Activated CD8-positive, alpha-beta T cell treated with anti-CD3 and anti-CD28 coated beads for 36 hours (primary cell): ENCODE results near the gene IL10RB. TPM values are rescaled to one million over a fixed set of nuclear protein-coding genes. Genes with fewer than 3 reads are reported as not detected.

ENCODE experiments used
- ATAC-seq: fragments of 200-7000 bp; cut with Tn5 transposase; one replicate; pipeline ENCODE4 v1.10.0; 2021; ENCODE audit warnings: mild to moderate bottlenecking, moderate library complexity
- CTCF ChIA-PET: fragments of 350-600 bp; sonication (Branson Sonifier 250); formaldehyde crosslinking; loops from one replicate; lab custom pipeline; 2021; ENCODE audit warnings: antibody characterized with exemption; lab: Charles Lee
- POLR2A ChIA-PET: fragments of 350-600 bp; sonication (Branson Sonifier 250); formaldehyde crosslinking; loops from one replicate; lab custom pipeline; 2021; ENCODE audit warnings: antibody characterized with exemption; lab: Charles Lee
- DNase-seq: peaks from one replicate; pipeline ENCODE4 v3.0.0-alpha.2; 2020
- H3K27ac Mint-ChIP-seq: one replicate; pipeline ENCODE4 v1.8.0; 2021; ENCODE audit warnings: mild to moderate bottlenecking, mixed read lengths
- H3K27me3 Mint-ChIP-seq: one replicate; pipeline ENCODE4 v1.8.0; 2021; ENCODE audit warnings: mixed read lengths
- H3K36me3 Mint-ChIP-seq: one replicate; pipeline ENCODE4 v1.8.0; 2021; ENCODE audit warnings: low read depth, mixed read lengths
- H3K4me1 Mint-ChIP-seq: one replicate; pipeline ENCODE4 v1.8.0; 2021; ENCODE audit warnings: low read depth, mixed read lengths
- H3K4me3 Mint-ChIP-seq: one replicate; pipeline ENCODE4 v1.8.0; 2021; ENCODE audit warnings: mild to moderate bottlenecking, moderate library complexity, mixed read lengths
- H3K9me3 Mint-ChIP-seq: one replicate; pipeline ENCODE4 v1.8.0; 2021; ENCODE audit warnings: mixed read lengths
- intact Hi-C: fragments of 100-400 bp; cut with micrococcal nuclease; formaldehyde crosslinking; loops from one replicate; pipeline ENCODE4 v1.10.0; 2022
- total RNA-seq, 2 experiments: library from RNA; stranded (reverse); gene quantifications; one replicate each; pipeline ENCODE4 v1.2.3, GENCODE V29; 2021
- TF ChIP-seq, protein P1 (sequence below): fragments of 200-600 bp; IDR thresholded peaks from one replicate; pipeline ENCODE4 v1.8.0; 2022; ENCODE audit warnings: antibody characterized with exemption, mild to moderate bottlenecking

Gene IL10RB
- total RNA-seq, 2 experiments from 2014 or later, result 25.0 to 30.5 TPM

GRCh38 chr21:33257094-33257803 lies 8.9 kb upstream of the IL10RB start:
- CTCF ChIA-PET, result interaction anchor here (0.9 kb wide), 1 partner anchor 8 kb away, joined by 3 read pairs; no protein-coding TSS in a partner anchor
- POLR2A ChIA-PET, result interaction anchor here (0.6 to 1.9 kb wide), 7 partner anchors 8 to 153 kb away, joined by 3 to 4 read pairs (median 3); no protein-coding TSS in a partner anchor

DNA sequence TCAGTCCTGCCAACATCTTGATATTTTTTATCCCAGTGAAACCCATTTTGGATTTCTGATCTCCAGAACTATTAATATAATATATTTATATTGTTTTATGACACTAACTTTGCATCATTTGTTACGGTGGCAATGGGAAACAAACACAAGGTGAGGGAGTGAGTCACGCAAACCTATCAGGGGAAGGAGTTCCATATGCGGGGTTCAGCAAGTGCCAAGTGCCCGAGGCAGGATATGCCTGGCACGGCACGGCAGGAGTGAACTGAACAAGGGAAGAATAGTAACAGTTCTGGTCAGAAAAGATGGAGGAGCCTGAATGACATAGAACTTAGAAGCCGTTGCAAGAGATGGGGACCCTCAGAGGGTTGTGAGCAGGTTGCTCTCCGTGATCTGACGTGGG lies 7.7 kb upstream of the IL10RB start:
- Mint-ChIP-seq H3K27me3 (no peaks in the 10 kb centered on the region), H3K4me1 (peaks cover 63% of the 10 kb centered on the region), H3K27ac (peak overlapping the region; percentile 32), H3K9me3 (peaks cover 1% of the 10 kb centered on the region), H3K4me3 (no peak overlapping the region), H3K36me3 (peaks cover 68% of the 10 kb centered on the region)
- intact Hi-C loops, result no loop called here
- POLR2A ChIA-PET, result no interaction called here
- CTCF ChIA-PET, result interaction anchor here (0.6 kb wide), 1 partner anchor 58 kb away, joined by 3 read pairs; no protein-coding TSS in a partner anchor
- ATAC-seq, result no peak
- TF ChIP-seq, protein P1, sequence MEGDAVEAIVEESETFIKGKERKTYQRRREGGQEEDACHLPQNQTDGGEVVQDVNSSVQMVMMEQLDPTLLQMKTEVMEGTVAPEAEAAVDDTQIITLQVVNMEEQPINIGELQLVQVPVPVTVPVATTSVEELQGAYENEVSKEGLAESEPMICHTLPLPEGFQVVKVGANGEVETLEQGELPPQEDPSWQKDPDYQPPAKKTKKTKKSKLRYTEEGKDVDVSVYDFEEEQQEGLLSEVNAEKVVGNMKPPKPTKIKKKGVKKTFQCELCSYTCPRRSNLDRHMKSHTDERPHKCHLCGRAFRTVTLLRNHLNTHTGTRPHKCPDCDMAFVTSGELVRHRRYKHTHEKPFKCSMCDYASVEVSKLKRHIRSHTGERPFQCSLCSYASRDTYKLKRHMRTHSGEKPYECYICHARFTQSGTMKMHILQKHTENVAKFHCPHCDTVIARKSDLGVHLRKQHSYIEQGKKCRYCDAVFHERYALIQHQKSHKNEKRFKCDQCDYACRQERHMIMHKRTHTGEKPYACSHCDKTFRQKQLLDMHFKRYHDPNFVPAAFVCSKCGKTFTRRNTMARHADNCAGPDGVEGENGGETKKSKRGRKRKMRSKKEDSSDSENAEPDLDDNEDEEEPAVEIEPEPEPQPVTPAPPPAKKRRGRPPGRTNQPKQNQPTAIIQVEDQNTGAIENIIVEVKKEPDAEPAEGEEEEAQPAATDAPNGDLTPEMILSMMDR, result no peak
- no peak for DNase-seq

More at GRCh38 chr21:33257094-33257803, 8.9 kb upstream of the IL10RB start:
- H3K9me3 Mint-ChIP-seq, result peaks cover 1% of the 10 kb centered on the region
- ATAC-seq (no peak), DNase-seq (no peak)
- H3K36me3 Mint-ChIP-seq, result peaks cover 73% of the 10 kb centered on the region
- peak overlapping the region; percentile 72 for H3K27ac Mint-ChIP-seq
- TF ChIP-seq, protein P1, result no peak
- no peaks in the 10 kb centered on the region for H3K27me3 Mint-ChIP-seq
- H3K4me3 Mint-ChIP-seq, result no peak overlapping the region
- peaks cover 53% of the 10 kb centered on the region for H3K4me1 Mint-ChIP-seq
- intact Hi-C loops, result no loop called here

GRCh38 chr21:33259428-33259827 lies 6.7 kb upstream of the IL10RB start:
- peak; percentile 48 for ATAC-seq
- CTCF ChIA-PET, result interaction anchor here (1.9 kb wide), 1 partner anchor 62 kb away, joined by 5 read pairs; no protein-coding TSS in a partner anchor
- no peak overlapping the region for H3K4me3 Mint-ChIP-seq
- H3K4me1 Mint-ChIP-seq, result peaks cover 64% of the 10 kb centered on the region
- intact Hi-C loops, result no loop called here
- peaks cover 1% of the 10 kb centered on the region for H3K9me3 Mint-ChIP-seq
- no peak for DNase-seq
- peaks cover 68% of the 10 kb centered on the region for H3K36me3 Mint-ChIP-seq
- TF ChIP-seq, protein P1, result no peak
- H3K27me3 Mint-ChIP-seq, result no peaks in the 10 kb centered on the region
- no peak overlapping the region for H3K27ac Mint-ChIP-seq
- POLR2A ChIA-PET, result no interaction called here

DNA sequence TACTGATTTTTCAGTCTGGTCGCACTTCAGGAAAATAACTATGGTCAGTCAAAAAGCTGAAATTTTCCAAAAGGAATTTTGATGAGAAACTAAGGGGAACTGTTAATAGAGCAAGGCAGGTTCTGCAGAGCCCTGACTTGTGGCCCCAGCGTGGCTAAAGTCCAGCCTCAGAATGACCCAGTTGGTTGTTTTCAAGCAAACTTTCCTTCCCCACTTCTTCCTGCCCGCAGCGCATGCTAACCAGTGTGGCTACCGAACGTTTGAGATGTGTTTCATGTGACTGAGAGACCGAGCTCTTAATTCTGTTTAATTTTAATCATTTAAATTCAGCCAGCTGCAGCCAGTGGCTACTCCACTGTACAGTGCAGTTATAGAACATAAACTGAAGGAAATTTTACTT lies 6.2 kb upstream of the IL10RB start:
- peak; percentile 44 for DNase-seq
- Mint-ChIP-seq H3K4me3 (no peak overlapping the region), H3K9me3 (peaks cover 1% of the 10 kb centered on the region), H3K36me3 (peaks cover 62% of the 10 kb centered on the region), H3K27ac (peak overlapping the region; percentile 60), H3K4me1 (peaks cover 59% of the 10 kb centered on the region), H3K27me3 (no peaks in the 10 kb centered on the region)
- TF ChIP-seq, protein P1, result no peak
- ChIA-PET CTCF (interaction anchor here (0.7 to 1.9 kb wide), 2 partner anchors 22 to 63 kb away, joined by 3 to 5 read pairs; no protein-coding TSS in a partner anchor), POLR2A (interaction anchor here (0.6 to 1.2 kb wide), 3 partner anchors 26 to 34 kb away, joined by 3 read pairs; no protein-coding TSS in a partner anchor)
- intact Hi-C loops, result no loop called here
- no peak for ATAC-seq

GRCh38 chr21:33261635-33262034 lies 4.5 kb upstream of the IL10RB start:
- ChIA-PET POLR2A (interaction anchor here (1.0 kb wide), 1 partner anchor 32 kb away, joined by 4 read pairs; the partner anchor contains the start of gene IFNAR2), CTCF (interaction anchor here (1.0 to 2.2 kb wide), 4 partner anchors 57 to 204 kb away, joined by 3 to 7 read pairs (median 4); no protein-coding TSS in a partner anchor)
- Mint-ChIP-seq H3K9me3 (peaks cover 1% of the 10 kb centered on the region), H3K27me3 (no peaks in the 10 kb centered on the region), H3K27ac (no peak overlapping the region), H3K36me3 (peaks cover 51% of the 10 kb centered on the region), H3K4me3 (no peak overlapping the region), H3K4me1 (peaks cover 52% of the 10 kb centered on the region)
- peak; percentile 38 for DNase-seq
- ATAC-seq, result no peak
- intact Hi-C loops, result no loop called here
- TF ChIP-seq, protein P1, result no peak
